ENCODE measurements around the gene NMRAL1.
A peak's percentile ranks its signal among the peaks of the same experiment; 100 is the strongest.

Gene NMRAL1

DNA sequence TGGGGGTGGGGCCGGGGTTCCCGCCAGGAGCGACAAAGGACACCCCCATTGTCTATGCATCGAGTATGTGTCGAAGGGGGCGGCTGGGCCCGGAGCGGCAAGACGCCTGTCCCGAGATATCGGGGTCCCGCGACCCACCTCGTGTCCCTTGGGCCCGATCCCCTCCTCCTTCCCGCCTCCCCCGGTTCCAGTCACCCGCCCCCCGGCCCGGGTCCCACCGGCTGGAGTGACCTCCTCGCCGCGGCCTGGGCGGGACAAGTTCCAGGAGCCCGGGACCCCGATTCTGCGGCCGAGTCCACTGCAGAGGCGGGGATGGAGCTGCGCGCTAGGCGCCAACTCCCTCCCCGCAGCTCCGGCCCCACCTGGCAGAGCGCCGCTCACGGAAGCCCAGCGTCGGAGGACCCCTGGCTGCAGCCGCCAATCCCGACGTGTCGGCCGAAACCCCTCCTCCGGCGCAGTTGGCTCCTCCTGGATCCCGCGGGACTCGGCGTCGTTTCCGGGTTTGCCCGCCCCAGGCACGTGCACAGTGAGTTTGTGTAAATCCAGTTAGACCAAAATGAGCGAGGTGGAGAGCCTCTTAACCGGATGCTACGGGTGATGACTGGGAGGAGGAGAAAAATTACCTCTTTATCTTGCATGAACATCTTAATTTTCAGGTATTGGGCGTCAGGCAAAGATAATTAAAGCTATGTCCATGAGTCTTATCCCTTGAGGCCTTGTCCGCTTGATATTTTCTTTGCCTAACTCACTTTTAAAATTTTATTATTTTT is at the start of gene NMRAL1:
TSS of gene NMRAL1 (minus strand) at position 434 of the 770 bp plus-strand sequence. CDS start 493 bp downstream, outside the sequence.
- peak; percentile 77 for DNase-seq

GRCh38 chr16:4523686-4524085 is 49.3 kb upstream of the NMRAL1 start:
- no peak for DNase-seq

- no peak for DNase-seq
Measured at GRCh38 chr16:4522051-4522581, 47.7 kb upstream of the NMRAL1 start.

DNA sequence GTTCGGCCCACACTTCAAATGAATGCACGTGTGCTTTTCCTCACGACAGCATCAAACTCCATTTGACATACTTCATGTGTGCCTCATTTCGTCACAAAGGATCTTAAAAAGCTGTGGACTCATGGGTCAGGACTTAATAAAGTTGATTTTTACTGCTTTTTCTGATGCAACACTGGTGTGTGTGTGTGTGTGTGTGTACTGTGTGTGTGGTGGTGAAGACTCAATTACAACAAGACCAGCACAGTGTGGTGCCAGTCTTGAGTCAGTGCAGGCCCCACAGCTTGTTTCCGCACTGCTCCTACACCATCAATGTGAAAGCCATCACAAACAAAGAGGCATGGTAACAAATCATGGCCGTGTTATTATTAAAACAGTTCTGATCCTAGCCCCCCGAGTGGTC is 46.5 kb upstream of the NMRAL1 start:
- no peak for DNase-seq

DNA sequence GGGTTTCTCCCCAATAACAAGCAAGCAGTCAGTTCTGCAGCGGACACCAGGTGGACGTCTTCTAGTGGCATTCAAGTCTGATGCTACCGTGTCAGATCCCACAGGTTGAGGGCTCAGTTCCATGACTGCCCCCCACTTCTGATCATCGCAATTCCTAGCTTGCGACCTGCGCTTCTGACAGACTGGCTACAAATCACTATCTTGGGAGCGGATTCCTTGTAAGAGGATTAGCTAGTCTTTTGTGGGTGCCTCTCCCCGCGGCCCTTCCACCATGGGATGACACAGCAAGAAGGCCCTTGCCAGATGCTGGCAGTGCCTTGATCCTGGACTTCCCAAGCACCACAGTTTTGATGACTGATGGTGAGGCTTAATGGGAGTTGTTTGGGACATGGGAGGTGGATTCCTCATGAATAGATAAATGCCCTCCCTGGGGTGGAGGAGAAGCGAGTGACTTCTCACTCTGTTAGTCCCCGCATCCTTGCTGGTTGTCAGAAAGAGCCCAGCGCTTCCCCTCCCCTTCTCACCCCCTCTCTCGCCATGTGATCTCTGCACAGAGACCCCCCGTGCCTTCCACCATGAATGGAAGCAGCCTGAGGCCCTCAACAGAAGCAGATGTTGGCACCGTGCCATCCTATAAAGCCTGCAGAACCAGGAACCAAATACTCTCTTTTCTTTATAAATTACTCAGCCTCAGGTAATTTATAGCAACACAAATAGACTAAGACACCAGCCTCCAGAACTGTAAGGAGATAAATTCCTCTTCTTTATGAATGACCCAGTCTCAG is 45.0 kb upstream of the NMRAL1 start:
- no peak for DNase-seq

DNA sequence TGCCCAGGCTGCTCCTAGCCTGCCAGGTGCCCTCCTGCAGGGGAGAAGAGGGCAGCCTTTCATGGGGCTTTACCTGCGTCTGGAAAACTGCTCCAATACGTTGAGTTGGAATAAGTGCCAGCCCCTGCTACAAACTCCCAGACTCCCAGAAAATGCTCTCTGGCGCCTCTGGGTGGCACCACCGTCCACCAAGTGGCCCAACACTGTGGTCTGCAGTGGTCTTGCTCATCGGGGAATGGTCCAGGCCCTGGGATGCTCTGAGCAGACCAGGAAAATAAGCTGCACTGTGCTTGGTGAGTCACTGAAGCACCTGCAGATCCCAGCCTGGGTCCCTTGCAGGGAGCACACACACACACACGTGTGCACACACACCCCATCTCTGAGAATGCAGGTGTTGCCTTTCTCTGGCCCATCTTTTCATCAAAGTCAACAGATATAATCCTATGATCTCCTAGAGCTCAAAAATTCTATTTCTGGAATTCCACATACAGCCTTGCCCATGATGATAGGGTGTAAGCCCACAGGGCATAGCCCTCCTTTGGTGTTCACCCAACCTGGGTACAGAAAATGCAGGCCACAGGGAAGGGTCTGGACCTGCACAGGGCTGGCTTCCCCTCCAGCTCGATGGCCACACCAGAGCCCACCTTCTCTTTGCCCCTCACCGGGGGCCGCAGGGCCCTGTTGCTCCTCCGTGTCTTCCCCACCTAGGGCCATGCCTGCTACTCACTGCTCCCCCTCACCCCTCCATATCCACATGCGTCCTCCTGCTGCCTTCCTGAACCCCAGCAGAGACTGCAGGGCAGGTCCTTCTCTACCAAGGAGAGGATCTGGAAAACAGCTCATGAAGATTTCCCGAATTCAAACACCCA is 43.6 kb upstream of the NMRAL1 start:
- no peak for DNase-seq

DNA sequence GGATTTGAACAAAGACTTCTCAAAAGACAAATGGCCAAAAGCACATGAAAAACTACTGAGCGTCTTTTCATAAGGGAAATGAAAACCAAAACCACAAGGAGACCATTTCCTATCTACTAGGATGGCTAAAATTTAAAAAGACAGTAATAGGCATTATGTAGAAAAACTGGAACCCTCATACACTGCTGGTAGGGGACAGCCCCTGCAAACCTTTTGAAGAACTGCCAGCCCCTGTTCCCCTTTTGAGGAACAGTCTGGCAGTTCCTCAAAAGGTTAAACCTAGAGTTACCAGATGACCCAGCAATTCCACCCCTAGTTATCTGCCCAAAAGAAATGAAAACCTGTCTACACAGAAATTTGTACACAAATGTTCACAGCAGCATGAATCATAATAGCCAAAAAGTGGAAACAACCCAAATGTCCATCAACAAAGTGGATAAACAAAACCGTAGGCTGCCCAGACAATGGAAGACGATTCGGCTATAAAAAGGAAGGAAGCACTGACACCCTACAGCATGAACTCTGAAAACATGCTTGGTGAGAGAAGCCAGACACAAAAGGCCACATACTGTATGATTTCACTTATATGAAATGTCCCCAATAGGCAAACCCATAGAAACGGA is 41.3 kb upstream of the NMRAL1 start:
- no peak for DNase-seq

- no peak for DNase-seq
Measured at GRCh38 chr16:4514606-4515005, 40.2 kb upstream of the NMRAL1 start.

DNA sequence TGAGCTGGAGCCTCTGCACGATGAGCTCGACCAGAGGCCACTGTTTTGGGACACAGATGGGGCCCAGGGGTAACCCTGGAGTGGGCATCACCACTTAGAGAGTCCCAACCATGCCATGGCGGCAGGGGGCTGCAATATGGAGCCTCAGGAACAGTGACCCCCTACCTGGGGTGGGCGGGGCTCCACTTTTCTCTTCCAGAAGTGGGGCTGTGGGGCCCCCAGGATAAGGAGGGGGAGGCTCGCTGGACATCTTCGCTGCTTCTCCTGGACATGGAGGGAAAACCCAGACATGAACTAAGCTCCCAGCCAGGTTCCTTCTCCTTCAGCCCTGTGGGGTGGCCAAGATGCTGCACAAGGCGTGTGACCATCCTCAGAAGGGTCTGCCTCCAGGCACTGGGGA is 39.5 kb upstream of the NMRAL1 start:
- no peak for DNase-seq

- no peak for DNase-seq
Measured at GRCh38 chr16:4513086-4513860, 38.8 kb upstream of the NMRAL1 start.

DNA sequence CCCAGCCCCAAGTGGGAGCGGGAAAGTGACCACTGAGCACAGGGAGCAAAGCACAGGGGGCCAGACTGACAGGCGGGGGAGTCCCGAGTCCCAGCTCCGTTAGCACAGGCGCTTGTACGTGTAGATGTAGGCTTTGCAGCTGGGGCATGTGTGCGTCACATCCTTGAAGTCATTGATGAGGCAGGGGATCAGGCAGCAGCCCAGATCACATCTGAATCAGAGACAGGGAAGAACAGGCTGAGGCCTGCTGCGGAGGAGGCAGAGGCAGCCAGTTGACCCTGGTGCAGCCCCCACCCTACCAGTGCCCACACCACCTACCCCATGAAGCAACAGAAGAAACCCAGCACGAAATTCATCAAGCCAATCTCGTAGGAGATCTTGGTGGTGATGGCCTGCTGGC is 38.0 kb upstream of the NMRAL1 start:
- DNase-seq, result no peak

- no peak for DNase-seq
Measured at GRCh38 chr16:4511441-4512082, 37.1 kb upstream of the NMRAL1 start.

- DNase-seq, result no peak
Measured at GRCh38 chr16:4510747-4511426, 36.5 kb upstream of the NMRAL1 start.

GRCh38 chr16:4510131-4510530 is 35.7 kb upstream of the NMRAL1 start:
- DNase-seq, result no peak

- DNase-seq, result no peak
Measured at GRCh38 chr16:4509420-4509819, 35.0 kb upstream of the NMRAL1 start.

- no peak for DNase-seq
Measured at GRCh38 chr16:4508806-4509205, 34.4 kb upstream of the NMRAL1 start.

GRCh38 chr16:4507588-4508345 is 33.3 kb upstream of the NMRAL1 start:
- DNase-seq, result no peak

- peak; percentile 49 for DNase-seq
Measured at GRCh38 chr16:4506450-4506849, 32.0 kb upstream of the NMRAL1 start.

- peak; percentile 68 for DNase-seq
Measured at GRCh38 chr16:4505356-4506147, 31.1 kb upstream of the NMRAL1 start.
